Skeletal muscle tissue (tissue), 4 donors: ENCODE results near the gene HK1. TPM values are rescaled to one million over a fixed set of nuclear protein-coding genes. Genes with fewer than 3 reads are reported as not detected.

Experiments
- H3K27ac ChIP-seq: one replicate; pipeline ENCODE4 v1.7.0; 2013; ENCODE audit warnings: mild to moderate bottlenecking, low read depth, low read length, inconsistent platforms
- H3K27me3 ChIP-seq, 3 donors: one replicate each; pipeline ENCODE4 v1.7.0; 2013; ENCODE audit warnings: low read length in 3 of 3; ENCODE audit not compliant: control insufficient read depth in 3 of 3, insufficient read depth in 3 of 3
- H3K36me3 ChIP-seq, 3 donors: one replicate each; pipeline ENCODE4 v1.7.0; 2013; ENCODE audit warnings: low read length in 3 of 3; ENCODE audit not compliant: control insufficient read depth in 3 of 3, insufficient read depth in 3 of 3
- H3K4me1 ChIP-seq, 3 donors: one replicate each; pipeline ENCODE4 v1.7.0; 2013; ENCODE audit warnings: low read length in 3 of 3, mild to moderate bottlenecking in 3 of 3; ENCODE audit not compliant: control insufficient read depth in 3 of 3, insufficient read depth in 3 of 3
- H3K4me3 ChIP-seq, 3 donors: one replicate each; pipeline ENCODE4 v1.7.0; 2013; ENCODE audit warnings: low read length in 3 of 3
- H3K9ac ChIP-seq, 3 donors: one replicate each; pipeline ENCODE4 v1.7.0; 2013; ENCODE audit warnings: low read length in 3 of 3, mild to moderate bottlenecking in 3 of 3, moderate library complexity in 2 of 3, low read depth in 1 of 3
- H3K9me3 ChIP-seq, 3 donors: one replicate each; pipeline ENCODE4 v1.7.0; 2013; ENCODE audit warnings: low read length in 3 of 3; ENCODE audit not compliant: control insufficient read depth in 3 of 3
- total RNA-seq: library from RNA; depleted of rRNA; stranded (reverse); fragments of >200 nt; gene quantifications from one replicate; pipeline ENCODE4 v1.2.3, GENCODE V29; 2014
- donor health status: Osteomylitis.

The HK1 gene
- total RNA-seq, 1 donor from 2014 or later, result 32.4 TPM

DNA sequence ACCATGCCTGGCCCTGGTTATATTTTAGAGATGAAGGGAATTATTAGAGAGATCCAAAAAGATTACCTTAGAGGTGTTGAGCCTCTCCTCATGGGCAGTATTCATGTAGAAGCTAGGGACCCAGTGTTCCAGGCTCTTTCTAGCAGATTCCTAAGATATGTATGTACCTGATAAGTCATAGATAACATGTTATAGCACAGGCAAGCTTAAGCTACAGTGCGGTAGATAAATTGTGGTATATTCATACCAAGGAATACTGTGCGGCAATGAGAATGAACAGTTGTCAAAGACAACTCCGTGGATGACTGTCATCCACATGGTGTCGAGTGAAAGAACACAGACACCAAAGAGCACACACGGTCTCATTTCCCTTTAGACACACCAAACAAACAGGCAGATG lies 85.4 kb downstream of the HK1 start:
- Histone ChIP-seq H3K36me3 (peaks cover 10 to 27% (median 23%) of the 10 kb centered on the region in 3 donors), H3K4me1 (peaks cover 59 to 77% (median 63%) of the 10 kb centered on the region in 3 donors), H3K4me3 (no peak overlapping the region), H3K27ac (peak overlapping the region; percentile 94), H3K9me3 (no peaks in the 10 kb centered on the region), H3K27me3 (no peaks in the 10 kb centered on the region), H3K9ac (peak overlapping the region in 1 of 3 donors; percentile 76)

DNA sequence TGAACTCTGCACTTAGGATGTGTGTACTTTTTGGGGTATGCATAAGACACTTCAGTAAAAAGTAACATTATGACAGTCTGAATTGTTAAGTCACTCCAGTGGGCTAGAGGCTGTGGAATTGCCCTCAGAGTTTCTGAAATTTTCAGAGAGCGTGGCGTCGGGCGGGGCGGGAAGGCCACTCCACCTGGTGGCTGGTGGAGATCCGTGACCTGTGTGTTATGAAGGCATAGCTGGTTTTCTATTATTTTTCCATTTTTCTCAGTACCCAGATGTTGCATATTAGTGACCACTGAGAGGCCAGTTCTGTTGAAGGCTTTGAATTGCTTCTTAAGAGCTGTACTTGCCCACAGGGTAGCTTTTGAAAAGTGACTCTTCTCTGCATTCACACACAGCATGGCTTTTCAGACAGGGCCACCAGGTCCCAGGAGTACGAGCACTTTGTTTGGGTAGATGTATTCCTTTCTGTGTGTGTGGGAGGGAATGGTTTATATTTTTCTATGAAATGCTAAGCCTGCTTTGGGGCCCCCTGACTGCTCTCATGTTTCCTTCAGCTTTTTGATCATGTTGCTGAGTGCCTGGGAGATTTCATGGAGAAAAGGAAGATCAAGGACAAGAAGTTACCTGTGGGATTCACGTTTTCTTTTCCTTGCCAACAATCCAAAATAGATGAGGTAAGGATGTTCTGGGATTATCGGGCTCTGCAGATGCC lies 86.1 kb downstream of the HK1 start:
- H3K27me3 ChIP-seq, result no peaks in the 10 kb centered on the region
- H3K36me3 ChIP-seq, result peaks cover 17 to 34% (median 30%) of the 10 kb centered on the region in 3 donors
- peaks cover 52 to 72% (median 58%) of the 10 kb centered on the region in 3 donors for H3K4me1 ChIP-seq
- H3K4me3 ChIP-seq, result no peak overlapping the region
- H3K9me3 ChIP-seq, result no peaks in the 10 kb centered on the region
- H3K9ac ChIP-seq, result no peak overlapping the region
- peak overlapping the region; percentile 94 for H3K27ac ChIP-seq

DNA sequence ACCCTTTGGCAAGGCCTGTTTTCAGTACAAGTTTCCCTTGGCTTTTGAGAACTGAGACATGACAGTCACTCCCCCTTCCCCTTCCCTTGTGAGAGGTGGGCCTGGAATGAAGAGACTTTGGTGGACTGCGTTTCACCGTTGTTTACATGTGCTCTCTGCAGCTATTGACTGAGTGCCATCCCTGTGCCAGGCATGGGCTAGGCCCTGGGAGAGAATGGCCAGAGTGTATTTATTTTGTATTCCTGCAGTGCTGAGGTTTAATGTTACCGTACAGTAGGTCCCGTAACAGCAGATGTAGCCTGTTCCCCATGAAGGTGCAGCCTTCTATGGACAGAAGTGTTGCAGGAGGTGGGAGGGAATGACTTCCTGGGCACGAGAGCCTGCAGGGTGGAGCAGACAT lies 88.4 kb downstream of the HK1 start:
- Histone ChIP-seq H3K27me3 (no peaks in the 10 kb centered on the region), H3K9me3 (no peaks in the 10 kb centered on the region), H3K27ac (peak overlapping the region; percentile 27), H3K4me1 (peaks cover 29 to 50% (median 35%) of the 10 kb centered on the region in 3 donors), H3K36me3 (peaks cover 36 to 52% (median 46%) of the 10 kb centered on the region in 3 donors), H3K9ac (peak overlapping the region in 2 of 3 donors; percentile 21 to 60), H3K4me3 (no peak overlapping the region)

DNA sequence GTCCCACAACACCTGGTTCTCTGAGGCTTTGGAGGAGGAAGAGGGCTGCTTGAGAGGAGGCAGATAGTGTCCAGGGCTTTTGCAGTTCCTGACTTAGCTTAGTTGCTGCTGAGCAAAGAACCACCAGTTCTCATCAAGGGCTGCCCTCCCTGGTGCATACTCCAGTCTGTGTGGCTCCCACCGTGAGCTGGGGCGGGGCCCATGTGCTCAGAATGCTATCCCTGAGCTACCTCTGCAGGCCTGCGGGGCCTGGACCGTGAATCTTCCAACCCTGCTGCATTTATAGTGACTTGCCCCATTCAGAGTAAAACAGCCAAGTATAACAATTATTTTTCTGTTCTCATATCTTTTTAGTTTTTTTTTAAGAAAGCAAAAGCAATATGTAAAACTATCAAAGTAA lies 89.2 kb downstream of the HK1 start:
- Histone ChIP-seq H3K27ac (peak overlapping the region; percentile 27), H3K4me3 (no peak overlapping the region), H3K9ac (peak overlapping the region in 2 of 3 donors; percentile 14 to 28), H3K4me1 (peaks cover 23 to 52% (median 28%) of the 10 kb centered on the region in 3 donors), H3K9me3 (no peaks in the 10 kb centered on the region), H3K36me3 (peaks cover 36 to 52% (median 47%) of the 10 kb centered on the region in 3 donors), H3K27me3 (no peaks in the 10 kb centered on the region)

- Histone ChIP-seq H3K4me3 (no peak overlapping the region), H3K9ac (no peak overlapping the region), H3K27me3 (no peaks in the 10 kb centered on the region), H3K4me1 (peaks cover 36 to 58% (median 38%) of the 10 kb centered on the region in 3 donors), H3K9me3 (no peaks in the 10 kb centered on the region), H3K36me3 (peaks cover 35 to 42% (median 38%) of the 10 kb centered on the region in 3 donors), H3K27ac (peak overlapping the region; percentile 67)
These were observed 94.1 kb downstream of the HK1 start for GRCh38 chr10:69372126-69372980.

GRCh38 chr10:69374242-69374641 lies 95.9 kb downstream of the HK1 start:
- H3K9ac ChIP-seq, result peak overlapping the region in 2 of 3 donors; percentile 57 to 68
- peak overlapping the region; percentile 67 for H3K27ac ChIP-seq
- no peaks in the 10 kb centered on the region for H3K9me3 ChIP-seq
- no peak overlapping the region for H3K4me3 ChIP-seq
- H3K4me1 ChIP-seq, result peaks cover 43 to 64% (median 43%) of the 10 kb centered on the region in 3 donors
- no peaks in the 10 kb centered on the region for H3K27me3 ChIP-seq
- peaks cover 26 to 35% (median 33%) of the 10 kb centered on the region in 3 donors for H3K36me3 ChIP-seq

DNA sequence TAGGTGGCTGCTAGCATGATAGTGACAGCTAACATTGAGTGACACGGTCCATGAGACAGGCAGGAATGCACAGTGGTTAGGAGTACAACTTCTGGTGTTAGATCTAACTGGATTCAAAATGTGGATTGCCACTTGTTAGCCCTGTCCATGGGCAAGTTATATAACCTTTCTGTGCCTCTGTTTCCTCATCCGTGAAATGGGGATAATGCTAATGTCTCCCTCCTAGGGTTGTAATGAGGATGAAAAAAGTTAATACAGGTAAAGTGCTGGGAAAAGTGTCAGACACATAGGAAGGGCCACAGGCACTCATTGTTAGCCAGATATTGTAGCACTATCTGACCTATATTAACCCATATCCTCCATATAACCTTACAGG lies 96.6 kb downstream of the HK1 start:
- Histone ChIP-seq H3K4me1 (peaks cover 43 to 64% (median 43%) of the 10 kb centered on the region in 3 donors), H3K27me3 (no peaks in the 10 kb centered on the region), H3K9me3 (no peaks in the 10 kb centered on the region), H3K4me3 (peak overlapping the region; percentile 39 to 61 (median 41)), H3K36me3 (peaks cover 28 to 36% (median 35%) of the 10 kb centered on the region in 3 donors), H3K27ac (peak overlapping the region; percentile 67), H3K9ac (peak overlapping the region; percentile 57 to 68 (median 64))

DNA sequence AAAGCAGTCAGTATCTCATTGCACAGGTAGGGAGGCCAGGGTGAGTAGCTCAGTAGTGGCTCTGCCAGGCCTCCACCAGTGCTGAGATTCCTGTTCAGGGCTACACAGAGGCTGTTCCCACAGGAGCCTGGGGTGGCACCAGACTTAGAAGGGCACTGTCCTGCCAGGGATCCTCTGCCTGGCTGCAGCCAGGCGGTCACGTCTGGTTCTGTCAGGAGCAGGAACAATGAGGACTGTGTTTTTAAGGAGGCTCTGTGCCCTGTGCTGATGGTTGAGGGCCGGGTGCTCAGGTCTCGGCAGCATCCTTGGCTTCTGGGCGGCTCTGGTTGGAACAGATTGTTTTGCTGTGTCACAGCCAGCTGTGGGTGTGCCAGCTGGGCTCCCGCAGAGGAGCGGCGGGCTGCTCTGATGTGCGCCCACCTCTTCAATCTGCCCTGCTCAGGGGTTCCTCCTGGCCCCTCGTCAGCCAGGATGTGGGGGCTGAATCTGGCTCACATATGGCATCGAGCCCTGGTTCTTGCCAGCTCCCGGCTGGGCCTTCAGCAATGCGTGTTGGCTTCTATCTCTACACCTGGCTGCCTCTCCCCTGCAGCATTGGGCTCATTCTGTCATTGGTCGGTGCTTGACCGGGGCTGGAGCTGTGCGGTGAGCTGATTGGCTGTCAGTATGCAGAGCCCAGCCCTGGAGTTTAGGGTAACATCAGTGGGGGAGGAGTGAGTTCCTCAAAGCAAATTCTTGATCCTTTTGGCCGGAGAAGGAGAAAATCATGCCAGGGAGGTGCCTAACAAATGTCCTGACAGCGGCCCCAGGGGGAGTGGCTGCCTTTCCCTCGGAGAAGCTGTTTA lies 97.2 kb downstream of the HK1 start:
- Histone ChIP-seq H3K4me1 (peaks cover 43 to 64% (median 43%) of the 10 kb centered on the region in 3 donors), H3K9ac (peak overlapping the region; percentile 51 to 68 (median 64)), H3K4me3 (peak overlapping the region; percentile 39 to 61 (median 41)), H3K9me3 (no peaks in the 10 kb centered on the region), H3K36me3 (peaks cover 28 to 36% (median 35%) of the 10 kb centered on the region in 3 donors), H3K27me3 (no peaks in the 10 kb centered on the region), H3K27ac (peak overlapping the region; percentile 67)

DNA sequence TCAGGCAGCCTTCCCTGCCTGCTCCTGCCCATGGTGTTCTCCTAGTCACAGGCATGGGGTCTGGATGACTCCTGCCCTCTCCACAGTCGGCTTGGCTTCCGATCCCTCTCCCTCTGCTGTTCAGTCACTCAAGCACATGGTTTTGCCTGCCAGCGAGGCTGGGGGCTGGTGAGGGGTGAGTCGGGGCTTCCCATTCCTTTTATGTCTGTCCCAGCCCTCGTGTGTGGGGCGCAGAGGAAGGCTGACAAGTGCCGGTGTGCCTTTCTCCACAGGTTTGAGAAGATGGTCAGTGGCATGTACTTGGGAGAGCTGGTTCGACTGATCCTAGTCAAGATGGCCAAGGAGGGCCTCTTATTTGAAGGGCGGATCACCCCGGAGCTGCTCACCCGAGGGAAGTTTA lies 98.4 kb downstream of the HK1 start:
- peak overlapping the region; percentile 62 for H3K27ac ChIP-seq
- peak overlapping the region in 1 of 3 donors; percentile 33 for H3K9ac ChIP-seq
- peaks cover 26 to 28% (median 28%) of the 10 kb centered on the region in 3 donors for H3K36me3 ChIP-seq
- peaks cover 43 to 61% (median 43%) of the 10 kb centered on the region in 3 donors for H3K4me1 ChIP-seq
- no peak overlapping the region for H3K4me3 ChIP-seq
- no peaks in the 10 kb centered on the region for H3K9me3 ChIP-seq
- no peaks in the 10 kb centered on the region for H3K27me3 ChIP-seq
